ENCODE results near the gene MACROH2A2.
A peak's percentile ranks its signal among the peaks of the same experiment; 100 is the strongest.
"Not testable (repeated sequence)": the region's sequence is repeated elsewhere in the genome, so short reads cannot be mapped to it uniquely, and the experiment has no call there.

The MACROH2A2 gene

DNA sequence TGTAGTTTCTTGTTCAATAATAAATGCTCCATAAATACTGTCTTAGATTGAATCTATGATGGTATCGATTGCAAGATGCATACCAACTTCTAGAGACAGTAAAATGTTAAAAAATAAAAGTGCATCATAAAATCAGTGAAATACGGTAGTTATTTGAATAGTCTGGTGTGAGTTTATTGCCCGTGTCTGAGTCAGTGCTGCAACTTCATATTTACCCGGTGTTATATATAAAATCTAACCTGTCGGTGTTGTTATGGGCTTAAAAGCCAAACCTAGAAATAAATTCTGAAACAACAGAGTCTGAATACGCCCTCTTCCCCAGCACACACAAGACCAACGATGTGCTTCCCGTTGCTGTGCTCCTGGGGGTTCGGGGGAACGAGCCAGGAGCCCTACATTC is 16.3 kb downstream of the MACROH2A2 start:
- H3K4me1 ChIP-seq (ENCODE audit: control insufficient read depth, insufficient read depth, low read length), result no peaks in the 10 kb centered on the region
- H3K4me3 ChIP-seq (ENCODE audit: low read length), result no peak overlapping the region
- no peak overlapping the region for H3K9ac ChIP-seq (ENCODE audit: low read length)
- no peak for DNase-seq (ENCODE audit: low read depth)
- no peaks in the 10 kb centered on the region for H3K27me3 ChIP-seq (replicated peaks; ENCODE audit: control insufficient read depth, insufficient read depth, low read length)
- no peaks in the 10 kb centered on the region for H3K36me3 ChIP-seq (ENCODE audit: control insufficient read depth, insufficient read depth, low read length, severe bottlenecking)
- H3K9me3 ChIP-seq (ENCODE audit: control insufficient read depth, low read length), result no peaks in the 10 kb centered on the region

DNA sequence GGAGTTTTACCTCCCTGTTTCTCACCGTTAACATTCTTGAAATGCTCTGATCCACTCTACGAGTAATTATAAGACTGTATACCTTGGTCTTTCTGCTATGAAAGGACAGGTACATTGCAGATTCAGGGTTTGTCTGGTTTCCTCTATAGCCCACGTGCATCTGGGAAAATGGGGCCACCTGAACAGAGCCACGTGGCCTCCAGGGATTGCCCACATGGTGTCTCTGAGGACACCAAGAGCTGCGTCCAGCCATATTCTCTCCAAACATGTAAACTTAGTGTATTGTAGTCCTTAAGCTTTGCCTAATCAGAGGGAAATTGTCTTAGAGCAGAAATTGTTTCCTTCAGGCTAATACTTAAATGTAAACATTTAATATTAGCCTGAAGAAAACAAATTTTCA is 16.7 kb downstream of the MACROH2A2 start:
- no peak overlapping the region for H3K9ac ChIP-seq (ENCODE audit: low read length)
- no peaks in the 10 kb centered on the region for H3K4me1 ChIP-seq (ENCODE audit: control insufficient read depth, insufficient read depth, low read length)
- no peak for DNase-seq (ENCODE audit: low read depth)
- no peaks in the 10 kb centered on the region for H3K36me3 ChIP-seq (ENCODE audit: control insufficient read depth, insufficient read depth, low read length, severe bottlenecking)
- no peaks in the 10 kb centered on the region for H3K27me3 ChIP-seq (replicated peaks; ENCODE audit: control insufficient read depth, insufficient read depth, low read length)
- H3K4me3 ChIP-seq (ENCODE audit: low read length), result no peak overlapping the region
- no peaks in the 10 kb centered on the region for H3K9me3 ChIP-seq (ENCODE audit: control insufficient read depth, low read length)

DNA sequence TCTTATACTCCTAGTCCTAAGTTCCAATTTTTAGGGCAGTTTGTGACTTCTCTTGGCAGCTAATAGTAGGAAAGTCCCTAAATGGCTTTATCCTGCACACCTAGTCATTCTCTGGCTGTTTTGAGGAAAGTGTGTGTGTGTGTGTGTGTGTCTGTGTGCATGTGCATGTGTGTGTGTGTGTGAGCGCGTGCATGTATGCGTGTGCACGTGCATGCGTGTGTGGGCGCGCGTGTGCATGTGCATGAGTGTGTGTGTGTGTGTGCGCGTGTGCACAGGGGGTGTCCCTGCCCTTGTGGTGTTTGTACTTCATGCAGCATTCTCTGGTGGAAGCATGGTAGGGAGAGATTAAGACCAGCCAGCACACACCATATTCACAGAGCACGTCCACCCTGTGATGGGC is 18.2 kb downstream of the MACROH2A2 start:
- Histone ChIP-seq H3K4me1 (ENCODE audit: control insufficient read depth, insufficient read depth, low read length) (no peaks in the 10 kb centered on the region), H3K36me3 (ENCODE audit: control insufficient read depth, insufficient read depth, low read length, severe bottlenecking) (no peaks in the 10 kb centered on the region), H3K9me3 (ENCODE audit: control insufficient read depth, low read length) (no peaks in the 10 kb centered on the region), H3K9ac (ENCODE audit: low read length) (no peak overlapping the region), H3K27me3 (replicated peaks; ENCODE audit: control insufficient read depth, insufficient read depth, low read length) (no peaks in the 10 kb centered on the region), H3K4me3 (ENCODE audit: low read length) (no peak overlapping the region)
- no peak for DNase-seq (ENCODE audit: low read depth)

DNA sequence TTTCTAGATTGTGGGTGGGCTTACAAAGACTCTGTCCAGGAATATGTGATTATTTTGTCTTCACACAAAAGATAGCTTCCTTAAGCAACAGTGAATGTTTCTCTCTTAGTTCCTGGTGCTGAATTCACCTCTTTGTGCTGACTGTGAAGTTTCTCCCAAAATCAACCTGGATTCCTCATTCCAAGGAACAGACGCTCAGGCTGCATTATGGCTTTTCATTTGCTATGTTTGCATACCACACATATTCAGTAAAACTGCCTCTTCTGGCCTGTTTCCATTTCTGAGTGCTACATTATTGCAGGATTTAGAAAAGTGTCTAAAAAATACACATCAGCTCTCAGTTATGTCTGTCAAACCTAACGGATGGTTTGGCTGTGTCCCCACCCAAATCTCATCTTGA is 21.5 kb downstream of the MACROH2A2 start:
- peak; percentile 34 for DNase-seq (ENCODE audit: low read depth)
- Histone ChIP-seq H3K9ac (ENCODE audit: low read length) (no peak overlapping the region), H3K9me3 (ENCODE audit: control insufficient read depth, low read length) (no peaks in the 10 kb centered on the region), H3K27me3 (replicated peaks; ENCODE audit: control insufficient read depth, insufficient read depth, low read length) (no peaks in the 10 kb centered on the region), H3K4me3 (ENCODE audit: low read length) (no peak overlapping the region), H3K36me3 (ENCODE audit: control insufficient read depth, insufficient read depth, low read length, severe bottlenecking) (no peaks in the 10 kb centered on the region), H3K4me1 (ENCODE audit: control insufficient read depth, insufficient read depth, low read length) (no peaks in the 10 kb centered on the region)

DNA sequence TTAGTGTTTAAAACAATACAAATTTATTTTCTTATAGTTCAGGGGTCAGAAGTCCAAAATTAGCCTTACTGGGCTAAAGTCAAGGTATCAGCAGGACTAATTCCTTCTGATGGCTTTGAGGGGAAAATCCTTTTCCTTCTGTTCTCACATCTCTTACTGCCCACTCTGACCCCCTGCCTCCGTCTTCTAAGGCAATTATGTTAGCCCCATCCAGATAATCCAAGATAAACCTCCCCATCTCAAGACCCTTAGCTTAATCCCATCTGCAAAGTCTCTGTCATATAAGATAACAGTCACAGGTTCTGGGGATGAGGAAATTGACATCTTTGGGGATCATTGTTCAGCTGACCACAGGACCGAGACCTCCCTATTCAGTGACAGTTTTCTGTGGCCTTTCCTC is 22.3 kb downstream of the MACROH2A2 start:
- Histone ChIP-seq H3K36me3 (ENCODE audit: control insufficient read depth, insufficient read depth, low read length, severe bottlenecking) (no peaks in the 10 kb centered on the region), H3K27me3 (replicated peaks; ENCODE audit: control insufficient read depth, insufficient read depth, low read length) (no peaks in the 10 kb centered on the region), H3K9me3 (ENCODE audit: control insufficient read depth, low read length) (no peaks in the 10 kb centered on the region), H3K4me1 (ENCODE audit: control insufficient read depth, insufficient read depth, low read length) (no peaks in the 10 kb centered on the region), H3K9ac (ENCODE audit: low read length) (no peak overlapping the region), H3K4me3 (ENCODE audit: low read length) (no peak overlapping the region)
- no peak for DNase-seq (ENCODE audit: low read depth)

DNA sequence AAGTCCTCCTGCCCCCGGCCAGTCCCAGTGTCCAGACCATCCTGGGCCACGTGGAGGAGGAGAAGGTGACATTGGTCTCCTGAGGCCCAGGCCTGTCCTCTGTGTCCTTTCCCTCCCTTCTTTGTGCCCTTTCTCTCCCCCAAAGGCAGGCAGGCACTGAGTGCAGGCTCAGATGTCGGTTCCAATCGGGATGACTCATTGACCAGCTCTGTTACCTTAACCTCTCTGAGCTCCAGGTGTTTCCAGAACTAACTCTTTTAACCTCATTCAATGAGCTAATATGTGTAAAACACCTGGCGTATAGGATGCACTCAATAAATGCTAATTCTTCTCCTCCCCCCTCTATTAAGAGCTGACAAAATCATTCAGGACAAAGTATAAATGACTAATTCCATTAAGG is 25.7 kb downstream of the MACROH2A2 start:
- Histone ChIP-seq H3K27me3 (replicated peaks; ENCODE audit: control insufficient read depth, insufficient read depth, low read length) (no peaks in the 10 kb centered on the region), H3K36me3 (ENCODE audit: control insufficient read depth, insufficient read depth, low read length, severe bottlenecking) (no peaks in the 10 kb centered on the region)
- DNase-seq (ENCODE audit: low read depth), result no peak

DNA sequence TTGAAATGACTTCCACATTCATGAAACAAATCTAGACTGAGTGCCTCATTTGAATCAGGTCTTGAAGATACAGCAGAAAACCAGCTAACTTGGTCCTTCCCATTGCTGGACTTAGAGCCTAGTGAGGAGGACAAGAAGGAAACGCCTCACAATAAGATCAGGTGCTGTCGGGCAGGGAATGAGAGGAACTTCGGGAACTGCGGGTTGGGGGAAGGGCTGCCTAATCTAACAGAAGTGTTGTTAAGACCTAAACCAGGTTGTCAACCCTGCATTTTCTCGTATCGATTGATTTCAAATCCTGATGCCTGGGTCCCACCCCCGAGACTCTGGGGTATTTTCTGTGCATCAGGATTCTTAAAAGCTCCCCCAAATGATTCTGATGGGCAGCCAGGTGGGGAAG is 26.3 kb downstream of the MACROH2A2 start:
- H3K4me1 ChIP-seq (ENCODE audit: control insufficient read depth, insufficient read depth, low read length), result no peaks in the 10 kb centered on the region
- no peaks in the 10 kb centered on the region for H3K36me3 ChIP-seq (ENCODE audit: control insufficient read depth, insufficient read depth, low read length, severe bottlenecking)
- H3K9ac ChIP-seq (ENCODE audit: low read length), result no peak overlapping the region
- H3K27me3 ChIP-seq (replicated peaks; ENCODE audit: control insufficient read depth, insufficient read depth, low read length), result no peaks in the 10 kb centered on the region
- DNase-seq (ENCODE audit: low read depth), result no peak
- no peaks in the 10 kb centered on the region for H3K9me3 ChIP-seq (ENCODE audit: control insufficient read depth, low read length)
- no peak overlapping the region for H3K4me3 ChIP-seq (ENCODE audit: low read length)

More for the DNA sequence above, 25.7 kb downstream of the MACROH2A2 start:
- Histone ChIP-seq H3K4me1 (ENCODE audit: control insufficient read depth, insufficient read depth, low read length) (no peaks in the 10 kb centered on the region), H3K4me3 (ENCODE audit: low read length) (no peak overlapping the region), H3K9ac (ENCODE audit: low read length) (no peak overlapping the region), H3K9me3 (ENCODE audit: control insufficient read depth, low read length) (no peaks in the 10 kb centered on the region)

DNA sequence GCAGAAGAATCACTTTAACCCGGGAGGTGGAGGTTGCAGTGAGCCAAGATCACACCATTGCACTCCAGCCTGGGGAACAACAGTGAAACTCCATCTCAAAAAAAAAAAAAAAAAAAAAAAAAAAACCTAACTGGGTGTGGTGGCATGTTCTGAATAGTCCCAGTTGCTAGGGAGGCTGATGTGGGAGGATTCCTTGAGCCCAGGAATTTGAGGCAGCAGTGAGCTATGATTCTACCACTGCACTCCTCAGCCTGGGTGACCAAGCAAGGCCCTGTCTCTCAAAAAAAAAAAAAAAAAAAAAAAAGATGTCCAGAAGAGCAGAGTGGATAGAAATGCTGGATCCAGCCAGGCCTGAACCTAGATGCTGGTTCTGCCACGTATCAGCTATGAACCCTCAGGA is 28.1 kb downstream of the MACROH2A2 start:
- not testable (repeated sequence) for H3K36me3 ChIP-seq (ENCODE audit: control insufficient read depth, insufficient read depth, low read length, severe bottlenecking); H3K27me3 ChIP-seq (replicated peaks; ENCODE audit: control insufficient read depth, insufficient read depth, low read length); H3K4me3 ChIP-seq (ENCODE audit: low read length); H3K9me3 ChIP-seq (ENCODE audit: control insufficient read depth, low read length); H3K9ac ChIP-seq (ENCODE audit: low read length); DNase-seq (ENCODE audit: low read depth); H3K4me1 ChIP-seq (ENCODE audit: control insufficient read depth, insufficient read depth, low read length)

DNA sequence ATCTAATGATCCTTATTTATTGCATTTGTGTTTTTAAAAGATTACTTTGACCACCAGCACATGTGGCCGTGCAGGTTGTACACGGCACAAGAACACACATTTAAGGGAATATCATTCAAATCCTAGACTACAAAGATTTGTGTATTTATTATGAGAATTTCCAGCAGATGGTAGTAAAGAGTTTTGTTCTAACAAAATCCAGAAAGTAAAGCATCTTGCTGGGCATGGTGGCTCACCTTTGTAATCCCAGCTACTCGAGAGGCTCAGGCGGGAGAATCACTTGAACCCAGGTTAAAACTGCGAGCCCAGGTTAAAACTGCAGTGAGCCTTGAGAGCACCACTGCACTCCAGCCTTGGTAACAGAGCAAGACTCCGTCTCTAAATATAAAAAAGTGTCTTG is 31.5 kb downstream of the MACROH2A2 start:
- H3K27me3 ChIP-seq (replicated peaks; ENCODE audit: control insufficient read depth, insufficient read depth, low read length), result no peaks in the 10 kb centered on the region
- H3K4me3 ChIP-seq (ENCODE audit: low read length), result no peak overlapping the region
- no peak overlapping the region for H3K9ac ChIP-seq (ENCODE audit: low read length)
- H3K4me1 ChIP-seq (ENCODE audit: control insufficient read depth, insufficient read depth, low read length), result peaks cover 10% of the 10 kb centered on the region
- H3K36me3 ChIP-seq (ENCODE audit: control insufficient read depth, insufficient read depth, low read length, severe bottlenecking), result no peaks in the 10 kb centered on the region
- H3K9me3 ChIP-seq (ENCODE audit: control insufficient read depth, low read length), result no peaks in the 10 kb centered on the region
- DNase-seq (ENCODE audit: low read depth), result no peak

DNA sequence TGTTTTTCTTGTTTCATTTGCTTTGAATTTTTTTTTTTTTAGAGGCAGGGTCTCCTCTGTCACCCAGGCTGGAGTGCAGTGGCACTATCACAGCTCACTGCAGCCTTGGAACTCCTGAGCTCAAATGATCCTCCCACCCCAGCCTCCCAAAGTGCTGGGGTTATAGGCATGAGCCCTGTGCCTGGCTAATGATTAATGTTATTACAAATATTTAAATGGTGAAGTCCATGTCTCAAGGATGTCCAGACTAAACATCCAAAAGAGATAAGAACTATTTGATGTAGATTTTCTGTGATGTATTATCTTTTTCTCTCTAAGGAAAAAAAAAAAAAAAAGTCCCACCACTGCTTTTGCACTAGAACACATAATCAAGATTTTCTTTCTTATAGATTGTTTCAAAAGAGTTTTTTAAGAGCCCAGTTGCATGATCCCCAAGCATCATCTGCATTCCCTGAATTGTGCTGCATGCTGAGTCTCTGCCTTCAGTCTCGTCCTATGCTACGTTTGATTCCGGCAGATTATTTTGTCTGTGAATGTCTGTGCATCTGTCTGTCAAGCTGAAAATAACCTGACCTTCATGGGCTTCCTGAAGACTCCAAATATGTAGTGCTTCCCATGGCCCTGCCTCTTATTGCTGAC is 33.4 kb downstream of the MACROH2A2 start:
- no peaks in the 10 kb centered on the region for H3K9me3 ChIP-seq (ENCODE audit: control insufficient read depth, low read length)
- H3K27me3 ChIP-seq (replicated peaks; ENCODE audit: control insufficient read depth, insufficient read depth, low read length), result no peaks in the 10 kb centered on the region
- no peak for DNase-seq (ENCODE audit: low read depth)
- peaks cover 10% of the 10 kb centered on the region for H3K4me1 ChIP-seq (ENCODE audit: control insufficient read depth, insufficient read depth, low read length)
- no peak overlapping the region for H3K4me3 ChIP-seq (ENCODE audit: low read length)
- H3K9ac ChIP-seq (ENCODE audit: low read length), result no peak overlapping the region
- peaks cover 4% of the 10 kb centered on the region for H3K36me3 ChIP-seq (ENCODE audit: control insufficient read depth, insufficient read depth, low read length, severe bottlenecking)

DNA sequence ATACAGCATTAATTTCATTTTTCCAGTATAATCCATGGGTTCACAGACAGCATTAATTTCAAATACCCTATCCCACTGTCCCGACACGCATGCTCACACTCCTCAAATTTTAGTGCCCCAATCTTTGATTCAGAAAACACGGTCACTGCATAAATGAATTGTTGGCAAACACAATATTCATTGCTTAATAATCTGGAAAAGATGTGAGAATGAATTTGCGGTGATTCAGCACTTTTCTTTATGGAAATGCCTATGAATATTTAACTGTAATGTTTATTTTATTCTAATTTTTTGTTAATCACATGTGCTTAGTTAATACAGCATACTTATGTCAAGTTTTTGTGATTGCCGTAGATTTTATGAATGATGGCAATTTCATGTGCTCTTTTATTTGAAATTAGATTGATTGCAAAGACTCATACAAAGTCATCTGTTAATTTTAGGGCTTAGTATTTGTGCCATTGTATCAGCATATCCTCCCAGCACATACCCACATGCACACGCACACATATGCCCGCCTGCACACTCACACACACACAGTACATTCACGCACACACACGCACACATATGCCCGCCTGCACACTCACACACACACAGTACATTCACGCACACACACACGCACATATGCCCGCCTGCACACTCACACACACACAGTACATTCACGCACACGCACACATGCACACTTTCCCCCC is 35.1 kb downstream of the MACROH2A2 start:
- Histone ChIP-seq H3K9me3 (ENCODE audit: control insufficient read depth, low read length) (no peaks in the 10 kb centered on the region), H3K36me3 (ENCODE audit: control insufficient read depth, insufficient read depth, low read length, severe bottlenecking) (peaks cover 11% of the 10 kb centered on the region), H3K4me1 (ENCODE audit: control insufficient read depth, insufficient read depth, low read length) (peaks cover 10% of the 10 kb centered on the region), H3K9ac (ENCODE audit: low read length) (no peak overlapping the region), H3K27me3 (replicated peaks; ENCODE audit: control insufficient read depth, insufficient read depth, low read length) (no peaks in the 10 kb centered on the region), H3K4me3 (ENCODE audit: low read length) (no peak overlapping the region)
- DNase-seq (ENCODE audit: low read depth), result no peak

DNA sequence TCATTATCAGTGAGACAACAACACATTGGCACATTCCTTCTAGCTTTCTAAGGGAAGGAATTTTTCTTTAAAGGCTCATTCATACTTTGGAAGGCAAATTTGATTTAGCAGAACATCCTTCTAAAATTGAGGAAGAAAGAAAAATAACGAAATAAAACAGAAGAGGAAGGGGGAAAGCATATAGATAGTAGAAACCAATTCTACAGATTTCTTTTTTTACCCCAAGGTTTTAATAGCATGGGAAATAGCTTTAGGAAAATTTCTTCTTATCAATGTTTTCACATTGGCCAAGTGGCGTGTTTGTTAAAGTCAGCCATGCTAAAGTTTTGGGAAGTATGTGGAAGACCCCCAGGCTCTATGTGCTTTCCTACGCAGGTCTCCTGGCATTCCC is 35.7 kb downstream of the MACROH2A2 start:
- peaks cover 11% of the 10 kb centered on the region for H3K36me3 ChIP-seq (ENCODE audit: control insufficient read depth, insufficient read depth, low read length, severe bottlenecking)
- H3K4me3 ChIP-seq (ENCODE audit: low read length), result no peak overlapping the region

More for the DNA sequence above, 35.7 kb downstream of the MACROH2A2 start:
- no peak for DNase-seq (ENCODE audit: low read depth)
- Histone ChIP-seq H3K4me1 (ENCODE audit: control insufficient read depth, insufficient read depth, low read length) (peaks cover 10% of the 10 kb centered on the region), H3K9me3 (ENCODE audit: control insufficient read depth, low read length) (no peaks in the 10 kb centered on the region), H3K27me3 (replicated peaks; ENCODE audit: control insufficient read depth, insufficient read depth, low read length) (no peaks in the 10 kb centered on the region), H3K9ac (ENCODE audit: low read length) (no peak overlapping the region)

All from adipocyte (in vitro differentiated cells).